Naive thymus-derived CD4-positive, alpha-beta T cell (primary cell): ENCODE results near the gene ART3. TPM values are rescaled to one million over a fixed set of nuclear protein-coding genes. Genes with fewer than 3 reads are reported as not detected.

ENCODE experiments used
- polyA plus RNA-seq, 2 donors: library from polyadenylated mRNA; unstranded; fragments of 300-500 nt; fragmentation: Illumina TruSeq; gene quantifications; one replicate each; pipeline ENCODE4 v1.2.3, GENCODE V29; 2021
- total RNA-seq, 6 experiments: library from RNA in 5 of 6; stranded (reverse) in 5 of 6; gene quantifications; 1 replicate in 5 of 6; 2 replicates in 1 of 6; pipeline ENCODE4 v1.2.3 and lab custom pipeline; 2021 to 2026

ART3 gene
- total and polyA plus RNA-seq, 7 experiments from 2014 or later: not detected

Other genes with a start within 250 kb of the ART3 start
- gene PPEF2, start 172.3 kb upstream of the ART3 start, total RNA-seq: 1 to 10 TPM in 2 of 5 experiments, under 1 TPM in 3; 0.07 to 1.5 (median 0.17) TPM
- not detected for gene PPEF2, start 172.3 kb upstream of the ART3 start, polyA plus RNA-seq
- gene NAAA, start 133.7 kb upstream of the ART3 start, total RNA-seq: 100 to 1,000 TPM in 1 of 5 experiments, 10 to 100 TPM in 4; 36.9 to 103 (median 80.3) TPM
- gene NAAA, start 133.7 kb upstream of the ART3 start, polyA plus RNA-seq: 10 to 100 TPM; 69.5 to 94.3 TPM
- gene SDAD1, start 83.8 kb upstream of the ART3 start, total RNA-seq: 10 to 100 TPM; 32.6 to 65.1 (median 52.9) TPM
- 100 to 1,000 TPM in 1 of 2 donors, 10 to 100 TPM in 1; 96.6 to 118 TPM for gene SDAD1, start 83.8 kb upstream of the ART3 start, polyA plus RNA-seq
- gene CXCL9, start 67.2 kb upstream of the ART3 start, total RNA-seq: not detected
- gene CXCL9, start 67.2 kb upstream of the ART3 start, polyA plus RNA-seq: not detected
- 1 to 10 TPM in 1 of 5 experiments, under 1 TPM in 1, not detected in 3; 0.32 to 2.3 TPM for gene CXCL10, start 51.2 kb upstream of the ART3 start, total RNA-seq
- not detected for gene CXCL10, start 51.2 kb upstream of the ART3 start, polyA plus RNA-seq
- gene CXCL11, start 38.6 kb upstream of the ART3 start, total RNA-seq: not detected
- not detected for gene CXCL11, start 38.6 kb upstream of the ART3 start, polyA plus RNA-seq
- gene NUP54, start 73.7 kb downstream of the ART3 start, total RNA-seq: 10 to 100 TPM; 51.1 to 82.0 (median 65.5) TPM
- gene NUP54, start 73.7 kb downstream of the ART3 start, polyA plus RNA-seq: 10 to 100 TPM; 46.0 to 53.8 TPM
- gene SCARB2, start 139.1 kb downstream of the ART3 start, total RNA-seq: 10 to 100 TPM; 13.5 to 35.7 (median 29.1) TPM
- gene SCARB2, start 139.1 kb downstream of the ART3 start, polyA plus RNA-seq: 10 to 100 TPM; 12.6 to 14.7 TPM
- under 1 TPM in 4 of 5 experiments, not detected in 1; 0.24 to 0.79 (median 0.43) TPM for gene FAM47E, start 177.0 kb downstream of the ART3 start, total RNA-seq
- under 1 TPM in 1 of 2 donors, not detected in 1; 0.45 TPM for gene FAM47E, start 177.0 kb downstream of the ART3 start, polyA plus RNA-seq
- gene STBD1, start 232.0 kb downstream of the ART3 start, total RNA-seq: 1 to 10 TPM in 1 of 5 experiments, under 1 TPM in 3, not detected in 1; 0.62 to 2.1 (median 0.85) TPM
- gene STBD1, start 232.0 kb downstream of the ART3 start, polyA plus RNA-seq: under 1 TPM; 0.27 to 0.44 TPM